Breast epithelium (tissue), 3 donors: ENCODE data around the gene AUH.

Source experiments
- CTCF ChIP-seq, 3 donors: fragments of 450-650 bp; IDR thresholded peaks; one replicate each; pipeline ENCODE4 v1.5.1; 2016 to 2017; ENCODE audit warnings: antibody characterized with exemption in 3 of 3, mild to moderate bottlenecking in 3 of 3, moderate library complexity in 3 of 3
- POLR2A ChIP-seq: fragments of 450-650 bp; IDR thresholded peaks from one replicate; pipeline ENCODE4 v1.6.1; 2016; ENCODE audit warnings: antibody characterized with exemption, mild to moderate bottlenecking, moderate library complexity
- POLR2AphosphoS5 ChIP-seq, 3 donors: sonication (generic); formaldehyde crosslinking; IDR thresholded peaks; one replicate each; pipeline ENCODE4 v1.6.1; 2017; ENCODE audit warnings: antibody characterized with exemption in 3 of 3

GRCh38 chr9:91241909-91242308 lies 119.8 kb downstream of the AUH start:
- TF ChIP-seq POLR2AphosphoS5 (IDR thresholded peaks at IDR 0.05) (no peak), POLR2A (no peak), CTCF (IDR thresholded peaks at IDR 0.05) (no peak)
